ENCODE data around the gene CHD8.

The CHD8 gene

DNA sequence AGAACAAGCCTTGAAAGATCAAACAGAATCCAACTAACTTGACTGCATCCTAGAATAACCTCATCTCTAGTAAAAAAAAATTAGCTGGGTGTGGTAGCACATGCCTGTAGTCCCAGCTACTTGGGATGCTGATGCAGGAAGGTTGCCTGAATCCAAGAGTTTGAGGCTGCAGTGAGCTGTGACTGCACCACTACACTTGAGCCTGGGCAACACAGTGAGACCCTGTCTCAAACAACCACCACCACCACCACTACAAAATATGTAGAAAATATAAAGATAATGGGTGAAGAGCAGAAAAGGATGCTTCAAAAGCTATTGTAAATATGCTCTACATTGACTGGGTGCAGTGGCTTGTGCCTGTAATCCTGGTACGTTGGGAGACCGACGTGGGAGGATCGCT is 99.4 kb downstream of the CHD8 start:
- no peak for DNase-seq

DNA sequence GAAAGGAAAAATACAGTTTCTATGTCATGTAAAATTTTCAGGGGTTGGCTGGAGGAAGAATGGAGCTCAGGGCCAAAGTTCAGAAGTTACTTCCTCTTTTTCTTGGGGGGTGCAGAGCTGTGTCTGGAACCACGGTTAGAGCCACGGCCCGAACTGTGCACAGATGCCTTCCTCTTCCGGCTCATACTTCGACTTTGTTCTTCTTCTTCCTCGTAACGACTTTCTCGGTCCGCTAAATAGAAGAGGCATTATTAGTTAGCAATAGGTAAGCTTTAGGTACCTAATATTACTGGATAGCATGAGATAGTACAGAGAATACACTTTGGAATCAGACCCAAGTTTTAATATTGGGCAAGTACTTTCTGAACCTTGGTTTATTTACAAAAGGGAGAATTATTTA is 103.3 kb downstream of the CHD8 start:
- no peak for DNase-seq

DNA sequence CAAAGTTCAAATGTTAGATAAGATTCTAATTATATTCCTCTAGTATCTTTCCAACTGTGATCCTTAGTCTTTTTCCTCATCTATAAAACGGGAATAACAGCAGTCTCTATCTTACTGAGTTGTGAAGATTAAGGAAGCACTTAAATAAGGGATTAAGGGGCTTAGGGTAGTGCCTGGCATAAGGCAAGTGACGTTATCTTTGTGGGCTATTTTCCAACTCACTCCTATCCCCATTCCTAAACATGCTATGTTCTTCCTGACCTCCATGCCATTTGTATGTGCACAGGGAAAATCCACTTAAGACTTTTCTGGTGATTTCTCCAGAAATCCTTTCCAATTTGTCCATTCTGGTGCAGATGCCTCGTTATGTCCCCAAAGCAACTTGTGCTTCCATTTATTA is 105.4 kb downstream of the CHD8 start:
- DNase-seq, result no peak

DNA sequence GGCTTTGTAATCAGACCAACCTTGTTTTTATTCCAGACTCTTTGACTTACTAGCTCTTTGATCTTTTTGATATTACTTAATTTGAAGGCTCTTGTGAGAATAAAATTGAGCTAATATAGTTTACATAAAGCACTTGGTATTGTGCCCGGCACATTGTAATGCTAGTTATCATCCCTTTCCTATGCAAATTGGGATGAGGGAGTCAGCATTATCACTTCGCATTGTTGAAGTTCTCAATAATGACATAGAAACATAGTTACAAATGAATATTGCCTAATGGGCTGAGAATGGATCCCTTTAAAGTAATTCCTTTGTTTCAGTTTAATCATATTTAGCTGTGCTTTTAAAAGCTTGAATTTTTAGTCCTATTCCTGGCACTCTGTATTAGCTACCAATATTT is 108.7 kb downstream of the CHD8 start:
- DNase-seq, result no peak

DNA sequence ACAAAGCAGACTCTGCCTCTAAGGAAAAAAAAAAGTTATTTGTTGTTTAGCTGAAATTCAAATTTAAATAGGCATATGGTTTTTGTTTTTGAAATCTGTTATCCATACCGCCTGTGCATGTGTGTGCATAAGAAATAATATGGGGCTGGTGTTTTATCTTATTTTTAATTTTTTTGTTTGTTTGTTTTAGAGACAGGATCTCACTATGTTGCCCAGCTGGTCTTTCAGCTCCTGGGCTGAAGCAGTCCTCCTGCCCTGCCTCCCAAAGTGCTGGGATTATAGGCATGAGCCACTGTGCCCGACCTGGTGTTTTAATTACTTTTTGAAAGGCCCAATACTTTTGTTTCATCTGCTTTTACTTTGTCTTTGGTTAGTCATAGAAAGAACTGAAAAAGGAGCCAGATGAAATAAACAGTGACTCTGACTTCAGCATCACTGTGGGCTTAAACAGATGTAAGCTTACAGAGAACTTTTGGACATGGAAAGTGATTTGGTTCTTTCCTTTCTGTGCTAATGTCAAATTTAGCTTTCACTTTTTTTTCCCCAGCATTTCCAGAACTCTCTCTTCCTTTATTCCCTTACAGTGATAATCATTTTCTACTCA is 109.3 kb downstream of the CHD8 start:
- DNase-seq, result no peak

DNA sequence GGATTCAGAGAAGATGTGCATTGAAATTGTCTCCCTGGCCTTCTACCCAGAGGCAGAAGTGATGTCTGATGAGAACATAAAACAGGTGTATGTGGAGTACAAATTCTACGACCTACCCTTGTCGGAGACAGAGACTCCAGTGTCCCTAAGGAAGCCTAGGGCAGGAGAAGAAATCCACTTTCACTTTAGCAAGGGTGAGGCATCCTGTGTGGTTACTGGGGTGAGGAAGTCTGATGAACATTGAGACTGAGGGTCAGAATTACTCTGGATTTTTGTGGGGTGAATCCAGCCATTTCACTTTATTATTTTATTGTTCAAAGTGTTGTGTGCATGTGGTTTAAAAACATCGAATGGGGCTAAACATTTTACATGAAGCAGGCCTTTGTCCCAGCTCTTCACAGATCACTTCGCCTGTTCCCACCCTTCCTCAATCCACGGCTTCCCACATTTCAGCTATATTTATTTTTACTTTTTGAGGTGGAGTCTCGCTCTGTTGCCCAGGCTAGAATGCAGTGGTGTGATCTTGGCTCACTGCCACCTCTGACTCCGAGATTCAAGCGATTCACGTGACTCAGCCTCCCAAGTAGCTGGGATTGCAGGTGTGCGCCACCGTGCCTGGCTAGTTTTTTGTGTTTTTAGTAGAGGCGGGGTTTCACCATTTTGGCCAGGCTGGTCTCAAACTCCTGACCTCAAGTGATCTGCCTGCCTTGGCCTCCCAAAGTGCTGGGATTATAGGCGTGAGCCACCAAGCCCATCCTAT is 112.7 kb downstream of the CHD8 start:
- DNase-seq, result no peak

Data from activated gamma-delta T cell treated with Interleukin-2 at 50 U/mL for 16 hours (primary cell).